Ovary (tissue), 9 donors: ENCODE results near the gene RAB12. TPM values are rescaled to one million over a fixed set of nuclear protein-coding genes. Genes with fewer than 3 reads are reported as not detected.

ENCODE experiments used
- DNase-seq, 5 donors: peaks; one replicate each; pipeline ENCODE4 v3.0.0-alpha.2; 2019 to 2020
- H3K27ac ChIP-seq, 2 donors: fragments of 200-600 bp; one replicate each; pipeline versions ENCODE4 v1.5.1 to v1.8.0; 2019 to 2022
- H3K27me3 ChIP-seq: fragments of 200-600 bp; one replicate; pipeline ENCODE4 v1.8.0; 2022
- H3K36me3 ChIP-seq: fragments of 200-600 bp; sonication (generic); one replicate; pipeline ENCODE4 v1.5.1; 2019
- H3K4me1 ChIP-seq: one replicate; pipeline ENCODE4 v1.8.1; 2013; ENCODE audit warnings: mild to moderate bottlenecking, moderate library complexity; ENCODE audit not compliant: insufficient read depth
- H3K4me3 ChIP-seq: fragments of 200-600 bp; sonication (generic); one replicate; pipeline ENCODE4 v1.5.1; 2017
- H3K9me3 ChIP-seq, 2 donors: fragments of 200-600 bp in 1 of 2; sonication (generic) in 1 of 2; one replicate each; pipeline versions ENCODE4 v1.5.1 to v1.8.1; 2013 to 2019; ENCODE audit warnings: mild to moderate bottlenecking in 1 of 2, moderate library complexity in 1 of 2
- EP300 ChIP-seq: sonication (generic); formaldehyde crosslinking; IDR thresholded peaks from one replicate; pipeline ENCODE4 v1.6.1; 2017; ENCODE audit warnings: antibody characterized with exemption
- POLR2A ChIP-seq: fragments of 450-650 bp; IDR thresholded peaks from one replicate; pipeline ENCODE4 v1.6.1; 2017; ENCODE audit warnings: antibody characterized with exemption, mild to moderate bottlenecking, moderate library complexity
- WGBS, 3 donors: extraction: QIAGEN DNeasy Blood & Tissue Kit in 1 of 3; methylation state at CpG; one replicate each; pipeline versions ENCODE4 v1.1.5 to v1.1.7; 2013 to 2017; 5-methylcytosine and 5-hydroxymethylcytosine counted together
- intact Hi-C, 4 donors: fragments of 100-400 bp; cut with DNase I; formaldehyde crosslinking; loops; one replicate each; pipeline versions ENCODE4 v1.11.0 to v1.15.1; 2022 to 2023
- polyA plus RNA-seq, 2 donors: library from polyadenylated mRNA; stranded (reverse); fragments of 200-250 nt in 1 of 2; fragments of 350-450 nt in 1 of 2; fragmentation: Illumina TruSeq in 1 of 2; extraction: RNeasy Lipid Tissue Mini Kit (QIAGEN cat#74804) in 1 of 2; gene quantifications; one replicate each; pipeline ENCODE4 v1.2.3, GENCODE V29; 2013 to 2014
- total RNA-seq, 7 donors: library from RNA; depleted of rRNA in 2 of 7; stranded (reverse); fragments of >200 nt in 2 of 7; fragmentation: NEBNext Ultra II Directional in 3 of 7; extraction: Animal tissue kit (Norgen Biotek cat#: 25700) in 3 of 7; gene quantifications; one replicate each; pipeline versions ENCODE4 v1.1.0 to v1.2.4, GENCODE V29; 2016 to 2023
- TF ChIP-seq, protein P1 (sequence below), 3 donors: fragments of 450-650 bp in 2 of 3; fragments of 200-600 bp in 1 of 3; IDR thresholded peaks; one replicate each; pipeline versions ENCODE4 v1.5.1 to v1.8.0; 2016 to 2022; ENCODE audit warnings: antibody characterized with exemption in 3 of 3, mild to moderate bottlenecking in 1 of 3
- donor health status: DM: no; HTN: no; CAD: no; lungs with moderate emphysema.
- donor health status: DM: no; HTN: no; CAD: no.
- donor health status: Bipolar disorder and iron deficiency.
- donor health status: DM: yes; HTN: yes; CAD: no.
- donor health status: DM: no; HTN: no; CAD: no.
- donor health status: DM: yes; HTN: yes; CAD: no.

RAB12 gene
- total and polyA plus RNA-seq, 9 donors = 30.3 to 69.0 (median 43.5) TPM

DNA sequence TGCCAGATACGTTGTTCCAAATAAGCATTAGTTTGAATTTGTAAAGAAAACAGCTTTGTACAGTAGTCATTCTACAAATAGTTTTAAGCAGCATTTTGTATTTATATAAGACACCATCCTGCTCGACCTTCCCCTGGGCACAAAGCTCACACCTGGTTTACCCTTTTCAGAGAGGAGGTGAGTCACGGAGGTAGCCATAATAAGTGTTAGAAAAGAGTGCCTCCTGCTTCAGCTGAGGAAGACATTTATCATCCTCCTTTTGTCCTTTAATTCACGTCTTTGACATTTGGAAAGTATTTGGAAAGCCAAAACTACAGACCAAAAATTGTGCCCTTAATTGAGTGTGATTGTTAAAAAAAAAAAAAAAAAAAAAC is 6.8 kb downstream of the RAB12 start:
- no peaks in the 10 kb centered on the region for H3K36me3 ChIP-seq
- no peak for DNase-seq
- no peak overlapping the region for H3K4me3 ChIP-seq
- no peak overlapping the region for H3K27ac ChIP-seq
- TF ChIP-seq EP300 = no peak
- TF ChIP-seq, protein P1, sequence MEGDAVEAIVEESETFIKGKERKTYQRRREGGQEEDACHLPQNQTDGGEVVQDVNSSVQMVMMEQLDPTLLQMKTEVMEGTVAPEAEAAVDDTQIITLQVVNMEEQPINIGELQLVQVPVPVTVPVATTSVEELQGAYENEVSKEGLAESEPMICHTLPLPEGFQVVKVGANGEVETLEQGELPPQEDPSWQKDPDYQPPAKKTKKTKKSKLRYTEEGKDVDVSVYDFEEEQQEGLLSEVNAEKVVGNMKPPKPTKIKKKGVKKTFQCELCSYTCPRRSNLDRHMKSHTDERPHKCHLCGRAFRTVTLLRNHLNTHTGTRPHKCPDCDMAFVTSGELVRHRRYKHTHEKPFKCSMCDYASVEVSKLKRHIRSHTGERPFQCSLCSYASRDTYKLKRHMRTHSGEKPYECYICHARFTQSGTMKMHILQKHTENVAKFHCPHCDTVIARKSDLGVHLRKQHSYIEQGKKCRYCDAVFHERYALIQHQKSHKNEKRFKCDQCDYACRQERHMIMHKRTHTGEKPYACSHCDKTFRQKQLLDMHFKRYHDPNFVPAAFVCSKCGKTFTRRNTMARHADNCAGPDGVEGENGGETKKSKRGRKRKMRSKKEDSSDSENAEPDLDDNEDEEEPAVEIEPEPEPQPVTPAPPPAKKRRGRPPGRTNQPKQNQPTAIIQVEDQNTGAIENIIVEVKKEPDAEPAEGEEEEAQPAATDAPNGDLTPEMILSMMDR (IDR thresholded peaks at IDR 0.05) = no peak
- no peak for TF ChIP-seq POLR2A
- H3K27me3 ChIP-seq = no peaks in the 10 kb centered on the region
- no peaks in the 10 kb centered on the region for H3K9me3 ChIP-seq
- WGBS, 3 donors = 37 to 44% (median 39%) methylated on average over 4 of the region's 4 CpGs
- H3K4me1 ChIP-seq = peaks cover 28% of the 10 kb centered on the region
- intact Hi-C loops = no loop called here

DNA sequence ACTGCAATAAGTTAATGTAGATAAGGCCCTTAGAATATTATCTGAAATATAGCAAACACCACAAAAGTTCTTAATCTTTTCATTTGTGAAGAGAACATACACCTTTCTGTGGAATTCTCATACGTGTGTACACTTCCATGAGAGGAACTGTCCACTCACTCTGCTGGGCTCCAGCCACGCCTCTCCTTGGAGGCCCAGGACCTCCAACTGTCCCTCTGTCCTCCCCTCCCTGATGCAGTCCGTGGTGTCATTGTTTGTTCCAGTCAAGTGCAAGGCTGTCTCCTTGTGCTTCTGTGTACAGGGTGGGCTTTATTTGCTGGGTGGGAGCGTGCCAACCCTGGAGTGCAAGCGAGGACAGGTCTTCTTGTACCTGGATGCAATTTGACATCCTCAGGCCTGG is 8.7 kb downstream of the RAB12 start:
- no peaks in the 10 kb centered on the region for H3K27me3 ChIP-seq
- DNase-seq = no peak
- intact Hi-C loops = no loop called here
- H3K27ac ChIP-seq = no peak overlapping the region
- H3K36me3 ChIP-seq = no peaks in the 10 kb centered on the region
- no peak overlapping the region for H3K4me3 ChIP-seq
- WGBS, 3 donors = 90 to 94% (median 94%) methylated on average over 5 of the region's 5 CpGs
- peaks cover 19% of the 10 kb centered on the region for H3K4me1 ChIP-seq
- no peaks in the 10 kb centered on the region for H3K9me3 ChIP-seq
- TF ChIP-seq POLR2A (no peak), EP300 (no peak)
- TF ChIP-seq, protein P1 (IDR thresholded peaks at IDR 0.05) = no peak

- 93 to 95% (median 94%) methylated on average over 5 of the region's 5 CpGs for WGBS, 3 donors
- Histone ChIP-seq H3K27ac (no peak overlapping the region), H3K4me1 (peaks cover 20% of the 10 kb centered on the region), H3K36me3 (no peaks in the 10 kb centered on the region), H3K27me3 (no peaks in the 10 kb centered on the region), H3K9me3 (no peaks in the 10 kb centered on the region), H3K4me3 (no peak overlapping the region)
- DNase-seq = no peak
- intact Hi-C loops = no loop called here
- TF ChIP-seq, protein P1 (IDR thresholded peaks at IDR 0.05) = no peak
- no peak for TF ChIP-seq EP300
- TF ChIP-seq POLR2A = no peak
These were observed 9.8 kb downstream of the RAB12 start for GRCh38 chr18:8619041-8619440.

DNA sequence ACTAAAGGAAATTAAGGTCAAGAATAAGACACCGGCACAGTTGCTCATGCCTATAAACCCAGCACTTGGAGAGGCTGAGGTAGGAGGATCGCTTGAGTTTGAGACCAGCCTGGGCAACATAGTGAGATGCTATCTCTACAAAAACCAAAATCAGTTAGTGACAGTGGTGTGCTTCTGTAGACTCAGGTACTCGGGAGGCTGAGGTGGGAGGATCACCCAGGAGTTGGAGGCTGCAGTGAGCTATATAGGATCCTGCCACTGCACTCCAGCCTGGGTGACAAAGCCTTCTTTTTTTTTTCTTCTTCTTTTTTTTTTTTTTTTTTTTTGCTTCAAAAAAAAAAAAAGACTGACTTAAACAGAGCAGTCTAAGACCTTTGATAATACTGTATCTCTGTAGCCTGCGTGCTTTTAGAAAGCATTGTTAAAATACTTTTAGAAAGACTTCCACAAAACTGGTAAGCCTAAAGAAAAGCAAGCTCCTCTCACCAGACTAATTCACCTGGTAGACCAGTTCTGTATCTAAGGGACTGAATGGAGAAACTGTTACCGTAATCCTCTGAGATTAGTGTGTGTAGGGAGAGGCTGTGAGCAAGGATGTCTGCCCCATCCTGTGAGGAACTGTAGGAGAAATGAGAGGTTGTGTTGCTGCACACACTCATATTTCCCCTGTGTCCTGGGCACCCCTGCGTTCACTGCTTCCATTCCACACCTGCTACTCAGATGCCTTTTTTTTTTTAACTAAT is 10.8 kb downstream of the RAB12 start:
- Histone ChIP-seq H3K4me3 (no peak overlapping the region), H3K4me1 (peaks cover 17% of the 10 kb centered on the region), H3K27me3 (no peaks in the 10 kb centered on the region), H3K9me3 (no peaks in the 10 kb centered on the region), H3K36me3 (no peaks in the 10 kb centered on the region), H3K27ac (no peak overlapping the region)
- no peak for TF ChIP-seq EP300
- TF ChIP-seq POLR2A = no peak
- TF ChIP-seq, protein P1 (IDR thresholded peaks at IDR 0.05) = no peak
- WGBS, 3 donors = 85 to 98% (median 89%) methylated on average over 6 of the region's 6 CpGs
- intact Hi-C loops = no loop called here
- DNase-seq = no peak
